Breast epithelium (tissue), 3 donors: ENCODE data around the gene BCAS1.

ENCODE experiments used
- POLR2AphosphoS5 ChIP-seq, 3 donors: sonication (generic); formaldehyde crosslinking; IDR thresholded peaks; one replicate each; pipeline ENCODE4 v1.6.1; 2017; ENCODE audit warnings: antibody characterized with exemption in 3 of 3
- TF ChIP-seq, protein P1 (sequence below), 3 donors: fragments of 450-650 bp; IDR thresholded peaks; one replicate each; pipeline ENCODE4 v1.5.1; 2016 to 2017; ENCODE audit warnings: antibody characterized with exemption in 3 of 3, mild to moderate bottlenecking in 3 of 3, moderate library complexity in 3 of 3

DNA sequence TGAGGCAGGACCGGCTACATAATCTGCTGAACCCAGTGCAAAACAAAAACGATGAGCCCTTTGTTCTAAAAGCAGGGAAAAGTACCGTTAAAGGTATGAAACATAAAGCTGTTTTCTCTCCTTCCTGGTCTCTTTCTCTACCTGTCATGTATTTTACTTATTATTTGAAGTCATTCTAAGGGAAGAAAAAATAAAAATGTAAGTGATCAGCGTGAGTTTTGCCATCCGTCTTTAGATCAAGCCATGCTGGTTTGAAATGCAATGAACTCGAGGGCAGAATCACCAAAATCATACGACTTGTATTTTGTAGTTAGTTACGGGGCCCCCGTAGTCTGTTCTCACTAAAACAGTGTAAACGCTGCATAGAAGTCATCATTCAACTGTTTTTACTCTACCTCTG, 2.9 kb upstream of the BCAS1 start:
- TF ChIP-seq, protein P1, sequence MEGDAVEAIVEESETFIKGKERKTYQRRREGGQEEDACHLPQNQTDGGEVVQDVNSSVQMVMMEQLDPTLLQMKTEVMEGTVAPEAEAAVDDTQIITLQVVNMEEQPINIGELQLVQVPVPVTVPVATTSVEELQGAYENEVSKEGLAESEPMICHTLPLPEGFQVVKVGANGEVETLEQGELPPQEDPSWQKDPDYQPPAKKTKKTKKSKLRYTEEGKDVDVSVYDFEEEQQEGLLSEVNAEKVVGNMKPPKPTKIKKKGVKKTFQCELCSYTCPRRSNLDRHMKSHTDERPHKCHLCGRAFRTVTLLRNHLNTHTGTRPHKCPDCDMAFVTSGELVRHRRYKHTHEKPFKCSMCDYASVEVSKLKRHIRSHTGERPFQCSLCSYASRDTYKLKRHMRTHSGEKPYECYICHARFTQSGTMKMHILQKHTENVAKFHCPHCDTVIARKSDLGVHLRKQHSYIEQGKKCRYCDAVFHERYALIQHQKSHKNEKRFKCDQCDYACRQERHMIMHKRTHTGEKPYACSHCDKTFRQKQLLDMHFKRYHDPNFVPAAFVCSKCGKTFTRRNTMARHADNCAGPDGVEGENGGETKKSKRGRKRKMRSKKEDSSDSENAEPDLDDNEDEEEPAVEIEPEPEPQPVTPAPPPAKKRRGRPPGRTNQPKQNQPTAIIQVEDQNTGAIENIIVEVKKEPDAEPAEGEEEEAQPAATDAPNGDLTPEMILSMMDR (IDR thresholded peaks at IDR 0.05): no peak
- no peak for TF ChIP-seq POLR2AphosphoS5 (IDR thresholded peaks at IDR 0.05)
